HG02870 (cell line): ENCODE data around the gene MMADHC.
"Not testable (repeated sequence)": the region's sequence is repeated elsewhere in the genome, so short reads cannot be mapped to it uniquely, and the experiment has no call there.

Experiments used
- ATAC-seq: cut with Tn5 transposase; IDR thresholded peaks from one replicate; pipeline ENCODE4 v1.9.1; 2021; ENCODE audit warnings: mild to moderate bottlenecking, moderate library complexity; ENCODE audit not compliant: unreplicated experiment

MMADHC gene

DNA sequence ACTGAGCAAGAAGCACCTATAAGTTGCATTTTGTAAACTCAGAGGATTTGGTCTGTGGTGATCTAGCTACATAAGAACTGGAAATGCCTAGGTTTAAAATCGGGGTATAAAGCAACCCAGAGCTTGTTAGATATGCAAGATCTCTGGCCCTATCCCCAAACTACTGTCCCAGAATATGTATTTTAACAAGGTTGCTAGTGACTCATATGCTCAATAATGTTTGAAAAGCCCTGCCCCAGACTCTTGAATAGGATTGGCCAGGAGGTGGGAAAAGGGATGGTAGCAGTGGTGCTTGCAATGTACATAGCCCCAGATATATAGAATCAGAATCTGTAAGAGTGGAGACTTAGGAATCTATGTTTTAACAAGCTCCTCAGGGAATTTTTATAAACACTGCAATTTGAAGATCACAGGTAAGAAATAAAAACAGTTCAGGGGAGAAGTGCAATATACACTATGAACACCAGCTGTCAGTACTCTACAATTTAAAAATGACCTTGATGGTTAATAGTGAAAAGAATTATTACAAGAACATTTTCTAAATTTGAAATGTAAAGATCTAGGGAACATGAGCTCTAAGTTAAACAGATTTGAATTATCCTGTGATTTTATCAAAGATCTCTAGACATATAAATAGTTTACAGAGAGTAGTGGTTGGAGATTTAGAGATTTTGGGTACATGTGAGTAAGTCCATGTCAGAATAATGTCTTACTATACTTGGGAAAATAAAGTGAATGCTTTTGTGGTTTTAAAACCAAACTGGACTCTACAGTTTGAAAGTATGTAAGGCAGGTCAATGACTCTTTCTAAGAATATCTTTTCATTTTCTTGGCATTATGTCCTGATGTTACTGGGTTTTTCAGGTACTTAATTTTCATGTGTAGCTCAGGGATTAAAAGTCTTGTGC, 7.7 kb upstream of the MMADHC start:
- no peak for ATAC-seq

DNA sequence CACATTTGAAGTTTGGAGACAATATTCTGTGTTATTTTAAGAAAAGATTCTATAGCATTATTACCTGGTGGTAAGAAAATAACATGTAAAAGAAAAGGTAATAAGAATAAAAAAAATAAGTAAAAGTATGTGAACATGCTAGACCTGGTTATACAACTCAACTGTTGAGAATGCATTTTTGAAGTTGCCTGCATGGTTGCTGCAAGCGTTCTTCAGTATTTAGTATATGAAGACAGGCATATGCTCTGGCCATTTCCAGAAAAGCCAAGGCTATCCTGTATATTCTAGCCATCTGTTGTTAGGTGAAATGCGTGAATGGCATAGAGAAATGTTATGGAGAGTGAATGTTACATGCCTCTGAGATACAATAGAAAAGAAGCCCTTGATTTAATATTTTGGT, 6.8 kb upstream of the MMADHC start:
- no peak for ATAC-seq

DNA sequence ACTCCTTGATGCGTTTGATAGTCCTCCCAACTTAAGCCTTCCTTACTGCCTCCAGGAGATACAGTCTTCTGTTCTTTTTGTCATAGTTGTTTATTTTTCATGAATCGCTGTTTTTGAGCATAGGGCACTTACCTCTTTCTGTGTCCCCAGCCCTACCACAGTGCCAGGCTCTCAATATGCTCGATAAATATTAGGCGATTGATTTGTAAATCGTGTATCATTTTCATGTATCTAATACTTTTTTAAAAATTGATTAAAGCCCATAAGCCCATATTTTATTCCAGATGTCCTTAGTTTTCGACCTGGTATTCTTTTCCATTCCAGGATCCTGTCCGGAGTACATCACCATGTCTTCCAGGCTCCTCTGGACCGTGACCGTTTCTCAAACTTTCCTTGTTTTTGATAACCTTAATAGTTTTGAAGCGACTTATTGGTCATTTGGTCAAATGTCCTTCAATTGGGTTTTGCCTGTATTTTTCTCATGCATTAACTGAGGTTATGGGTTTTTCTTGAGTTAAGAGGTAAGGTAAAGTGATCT, 444 bp upstream of the MMADHC start:
- peak; percentile 28 for ATAC-seq

DNA sequence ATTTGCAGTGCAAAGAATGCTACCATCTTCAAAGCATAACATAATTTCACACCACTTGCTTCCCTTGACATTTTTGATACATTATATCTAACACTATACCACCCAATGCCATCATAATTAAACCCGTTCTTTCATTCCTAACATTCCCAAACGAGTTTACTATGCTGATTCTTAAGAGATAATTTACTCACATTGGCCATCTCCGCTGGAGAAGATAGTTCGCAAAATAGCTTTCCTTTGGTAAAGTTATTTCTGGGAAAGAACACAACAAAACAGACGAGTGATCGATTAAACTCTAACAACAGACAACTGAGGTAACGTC, 716 bp downstream of the MMADHC start:
- ATAC-seq: no peak

DNA sequence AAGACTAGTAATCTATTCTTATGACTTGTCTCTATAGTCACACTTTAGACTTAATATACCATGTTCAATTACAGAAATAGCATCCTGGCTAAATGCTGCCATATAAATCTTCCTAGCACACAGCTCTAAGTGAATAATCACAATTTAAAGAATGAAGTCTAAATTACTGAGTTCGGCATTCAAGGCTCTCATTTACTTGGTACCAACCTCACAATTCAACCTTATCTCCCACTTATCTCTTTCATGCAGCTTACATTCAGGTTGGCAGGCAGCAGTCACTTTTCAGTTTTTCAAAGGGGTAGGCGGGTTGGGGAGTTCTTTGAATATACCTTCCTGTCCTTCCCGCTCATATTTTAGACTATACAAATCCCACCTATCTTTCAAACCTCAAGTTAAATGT, 1.5 kb downstream of the MMADHC start:
- ATAC-seq: no peak

DNA sequence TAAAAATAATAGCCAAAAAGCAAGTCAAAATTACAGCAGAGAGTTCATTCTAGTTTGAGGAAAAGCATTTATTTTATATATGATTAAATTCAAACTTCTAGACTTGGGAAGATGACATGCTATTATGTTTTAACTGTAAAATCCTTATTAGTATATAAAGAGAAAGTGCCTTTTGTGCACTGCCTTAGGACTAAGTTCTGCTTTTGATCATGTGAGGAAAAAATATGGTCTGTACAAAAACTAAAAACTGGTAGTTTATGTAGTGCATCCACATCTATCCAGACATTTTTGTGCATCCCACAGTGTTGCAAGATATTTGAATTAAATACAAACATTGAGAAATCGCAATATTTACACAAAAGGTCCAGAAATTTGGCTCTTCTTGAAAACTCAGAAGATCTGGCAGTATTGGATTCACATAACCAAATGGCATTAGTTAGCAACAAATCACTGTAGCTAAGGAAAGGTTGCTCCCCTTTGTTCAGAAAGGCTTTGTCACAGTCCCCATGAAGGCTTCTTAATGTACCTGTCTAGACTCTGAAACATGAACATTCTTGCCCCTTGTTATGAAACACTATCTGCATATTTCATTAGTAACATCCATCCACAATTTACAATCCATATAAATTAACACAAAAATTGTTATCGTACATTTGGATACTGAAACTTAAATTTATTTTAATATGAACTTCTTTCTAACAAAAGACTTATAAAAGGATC, 2.2 kb downstream of the MMADHC start:
- no peak for ATAC-seq

DNA sequence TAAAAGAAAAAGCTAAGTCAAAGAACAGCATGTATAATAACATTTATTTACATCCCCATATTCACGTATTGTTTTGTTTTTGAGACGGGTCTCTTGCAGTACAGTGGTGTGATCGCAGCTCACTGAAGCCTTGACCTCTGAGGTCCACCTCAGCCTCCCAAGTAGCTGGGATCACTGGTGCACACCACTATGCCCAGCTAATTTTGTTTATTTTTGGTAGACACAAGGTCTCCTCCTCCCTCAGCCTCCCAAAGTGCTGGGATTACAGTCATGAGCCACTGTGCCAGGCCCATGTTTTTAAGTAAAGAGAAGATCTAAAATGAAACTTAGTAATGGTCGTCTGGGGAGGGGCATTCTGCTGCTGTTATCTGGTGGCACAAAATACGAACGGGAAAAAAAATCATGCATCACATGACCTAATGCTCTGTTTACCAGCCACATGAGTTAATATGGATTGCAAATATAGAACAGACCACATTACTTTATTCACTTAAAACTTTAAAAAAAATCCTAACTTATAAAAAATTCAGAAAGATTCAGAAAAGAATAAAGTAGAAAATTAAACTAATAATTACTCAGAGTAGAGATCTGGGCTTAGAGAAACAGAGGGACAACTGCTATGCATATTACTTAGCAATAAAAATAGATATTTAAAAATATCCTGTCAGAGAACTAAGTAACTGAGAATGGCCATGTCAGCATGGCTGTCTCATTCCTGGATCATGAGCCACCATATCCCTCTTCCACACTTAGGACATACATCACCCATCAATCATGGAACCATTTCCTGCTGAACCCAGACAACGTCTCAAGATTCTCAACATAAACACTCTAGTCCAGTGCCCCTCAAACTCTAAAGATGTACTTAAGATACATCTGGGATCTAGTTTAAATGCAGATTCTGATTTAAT, 7.3 kb downstream of the MMADHC start:
- ATAC-seq: no peak

DNA sequence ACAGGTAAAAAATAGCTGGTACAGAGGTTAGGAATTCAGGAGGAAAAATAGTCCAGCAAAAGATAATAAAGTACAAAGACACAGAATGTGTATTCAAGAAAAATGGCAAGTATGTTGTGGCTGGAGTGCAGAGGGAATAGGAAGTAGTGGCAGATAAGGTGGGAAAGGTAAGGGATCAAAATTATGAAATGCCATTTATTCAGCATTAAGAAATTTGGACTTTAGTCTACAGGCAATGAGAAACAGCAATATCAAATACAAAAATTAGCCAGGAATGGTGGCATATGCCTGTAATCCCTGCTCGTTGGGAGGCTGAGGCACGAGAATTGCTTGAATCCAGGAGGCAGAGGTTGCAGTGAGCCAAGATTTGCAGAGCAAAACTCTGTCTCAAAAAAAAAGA, 10.3 kb downstream of the MMADHC start:
- no peak for ATAC-seq

DNA sequence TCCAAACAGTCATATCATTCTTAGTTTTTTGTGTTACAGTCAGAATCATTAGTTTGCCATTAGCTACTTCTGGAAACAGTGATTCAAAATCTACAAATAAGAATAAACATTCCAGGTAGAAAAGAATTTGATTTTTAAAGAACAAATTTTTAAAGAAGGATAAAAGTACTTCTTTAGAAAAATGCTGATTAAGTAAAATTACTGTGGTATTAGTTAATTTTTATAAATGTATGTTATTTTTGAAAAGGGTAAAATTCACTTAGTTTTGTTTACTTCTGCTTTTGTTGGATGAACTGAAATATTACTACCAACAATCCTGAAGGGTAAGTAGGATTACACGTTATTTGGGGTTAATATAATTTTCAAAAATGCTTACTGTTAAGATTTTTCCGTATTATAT, 11.8 kb downstream of the MMADHC start:
- no peak for ATAC-seq

DNA sequence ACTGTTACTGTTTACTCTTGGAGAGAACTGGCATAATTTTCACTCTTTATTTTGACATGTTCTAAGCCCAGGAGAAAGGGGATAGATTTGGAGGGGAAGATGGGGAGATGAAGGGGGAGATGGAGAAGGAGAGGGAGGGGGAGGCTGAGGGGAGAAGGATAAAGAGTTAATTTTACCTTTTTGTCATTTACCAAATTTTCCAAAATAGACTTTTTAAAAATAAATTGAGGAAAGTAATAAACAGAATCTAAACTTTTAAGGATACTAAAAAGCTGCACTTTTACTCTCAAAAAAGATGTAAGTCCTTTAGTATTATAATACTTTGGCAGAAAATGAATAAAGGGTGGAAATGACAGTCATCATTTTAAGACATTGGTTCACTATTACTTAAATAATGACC, 12.3 kb downstream of the MMADHC start:
- ATAC-seq: no peak

DNA sequence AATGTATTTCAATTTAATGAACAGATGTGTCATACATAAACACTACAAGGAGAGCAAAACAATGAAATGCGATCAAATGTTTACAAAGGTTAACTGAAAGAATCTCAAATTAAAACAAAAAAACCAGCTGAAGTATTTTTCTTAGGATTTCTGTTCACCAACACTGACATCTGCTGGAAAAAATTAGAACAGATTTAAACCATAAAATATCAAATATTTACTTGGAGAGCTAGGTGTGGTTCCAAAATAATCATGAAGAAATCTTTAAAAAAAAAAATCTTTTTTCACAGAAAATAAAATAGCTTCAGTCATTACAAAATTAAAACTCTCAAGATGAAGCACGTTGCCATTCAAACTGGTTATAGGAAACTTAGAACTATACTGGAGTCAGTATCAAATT, 13.8 kb downstream of the MMADHC start:
- no peak for ATAC-seq

DNA sequence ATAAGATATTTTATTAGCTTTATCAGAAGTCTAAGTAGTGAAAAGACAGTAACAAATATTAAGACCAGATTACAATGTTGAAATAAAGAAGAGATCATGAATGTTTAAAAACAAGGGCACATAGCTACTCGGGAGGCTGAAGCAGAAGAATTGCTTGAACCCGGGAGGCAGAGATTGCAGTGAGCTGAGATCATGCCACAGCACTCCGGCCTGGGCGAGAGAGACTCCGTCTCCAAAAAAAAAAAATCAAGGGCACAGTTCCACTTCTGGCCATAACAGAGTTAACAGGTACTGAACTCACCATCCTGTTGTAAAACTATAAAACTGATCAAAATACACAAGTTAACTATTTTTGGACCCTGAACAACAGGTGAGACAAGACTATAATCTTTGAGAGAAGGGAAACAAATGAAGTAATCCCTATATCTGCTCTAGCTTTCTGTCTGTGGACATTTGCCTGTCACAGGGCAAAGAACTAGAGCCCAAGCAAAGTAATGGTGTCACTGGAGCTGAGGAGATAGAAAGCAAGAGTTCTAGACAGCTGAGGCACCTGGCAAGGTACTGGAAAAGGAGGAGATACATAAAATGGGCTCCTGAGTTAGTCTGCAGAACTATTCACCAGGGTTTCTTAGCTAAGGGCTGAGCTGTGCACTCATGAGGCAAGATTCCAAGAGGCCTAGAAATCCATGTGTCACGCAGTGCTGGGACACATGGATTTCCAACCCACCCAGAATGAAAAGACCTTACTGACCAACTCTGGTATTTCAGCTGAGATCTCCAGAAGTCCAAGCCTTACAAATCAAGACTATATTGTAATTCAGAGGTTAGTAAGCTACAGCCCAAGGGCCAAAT, 15.2 kb downstream of the MMADHC start:
- ATAC-seq: no peak

DNA sequence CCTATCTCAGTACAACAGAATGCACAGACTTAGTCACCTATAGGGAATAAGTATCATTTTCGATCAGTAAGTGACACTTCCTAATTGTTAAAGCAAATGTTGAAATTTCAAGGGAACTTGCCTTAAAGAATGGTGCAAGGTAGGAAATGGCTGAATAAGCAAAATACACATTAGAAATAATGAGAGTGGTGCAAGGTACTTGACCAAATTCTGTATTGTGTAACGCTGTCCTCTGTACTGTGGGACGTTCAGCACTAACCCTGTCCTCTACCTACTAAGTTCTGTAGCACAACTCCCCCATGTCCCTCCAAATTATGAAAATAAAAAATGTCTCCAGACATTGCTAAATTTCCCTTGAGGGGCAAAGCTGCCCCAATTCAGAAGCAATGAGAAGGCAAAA, 19.4 kb downstream of the MMADHC start:
- ATAC-seq: no peak

DNA sequence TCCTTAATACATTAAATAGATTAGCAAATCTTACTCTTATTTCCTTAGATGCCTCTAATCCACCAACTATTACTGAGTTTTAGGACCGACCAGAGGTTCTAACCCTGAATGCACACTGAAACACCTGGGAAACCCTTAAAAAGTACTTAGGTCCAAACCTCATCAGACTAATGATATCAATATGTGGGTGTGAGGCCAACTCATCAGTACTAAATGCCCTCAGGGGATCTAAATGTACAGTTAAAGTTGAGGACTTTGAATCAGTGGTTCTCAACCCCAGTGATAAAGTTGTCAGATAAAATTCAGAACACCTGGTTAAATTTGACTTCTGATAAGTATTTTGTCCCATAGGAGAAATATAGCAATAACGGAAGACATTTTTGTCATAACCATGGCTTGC, 20.9 kb downstream of the MMADHC start:
- no peak for ATAC-seq

DNA sequence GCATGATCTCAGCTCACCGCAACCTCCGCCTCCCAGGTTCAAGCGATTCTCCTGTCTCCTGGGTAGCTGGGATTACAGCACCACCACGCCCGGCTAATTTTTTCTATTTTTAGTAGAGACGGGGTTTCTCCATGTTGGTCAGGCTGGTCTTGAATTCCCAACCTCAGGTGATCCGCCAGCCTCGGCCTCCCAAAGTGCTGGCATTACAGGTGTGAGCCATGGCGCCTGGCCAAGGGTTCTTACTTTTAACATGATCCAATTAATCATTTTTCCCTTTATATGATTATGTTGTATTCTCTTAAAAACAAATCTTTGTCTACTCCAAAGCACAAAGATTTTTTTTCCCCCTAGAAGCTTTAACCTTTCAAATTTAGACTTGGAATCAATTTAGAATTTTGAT, 21.9 kb downstream of the MMADHC start:
- not testable (repeated sequence) for ATAC-seq

DNA sequence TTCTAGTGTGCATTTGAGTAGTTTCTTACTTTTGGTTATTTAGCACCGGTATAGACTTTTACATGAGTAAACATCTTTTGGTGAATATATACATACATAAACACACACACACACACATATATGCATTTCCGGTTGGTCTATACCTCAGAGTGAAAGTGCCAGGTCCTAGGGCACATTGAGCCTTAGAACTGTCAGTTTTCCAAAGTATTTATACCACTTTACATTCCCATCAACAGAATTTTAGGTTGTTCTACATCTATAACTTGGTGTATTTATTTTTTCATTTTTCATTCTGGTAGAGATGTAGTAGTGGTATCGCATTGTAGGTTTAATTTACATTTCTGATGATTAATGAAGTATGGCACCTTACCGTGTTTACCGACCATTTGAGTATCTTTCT, 22.6 kb downstream of the MMADHC start:
- no peak for ATAC-seq

DNA sequence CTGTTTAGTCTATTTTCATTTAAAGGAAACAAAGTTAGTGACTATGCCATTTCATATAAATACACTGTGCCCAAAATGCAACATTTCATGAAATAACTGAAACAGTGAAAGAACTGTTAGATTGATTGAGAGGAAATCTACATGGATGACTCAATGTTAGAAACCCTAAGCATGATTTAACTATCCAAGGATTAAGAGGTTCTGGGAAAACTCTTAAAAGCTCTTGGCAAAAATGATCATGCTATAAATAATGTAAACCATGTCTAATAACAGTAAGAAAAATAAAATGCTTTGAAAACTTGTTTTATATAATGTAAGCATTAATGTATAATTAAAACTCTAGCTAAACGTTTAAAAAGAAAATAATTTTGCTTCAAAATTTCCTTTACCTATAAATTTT, 23.5 kb downstream of the MMADHC start:
- no peak for ATAC-seq

DNA sequence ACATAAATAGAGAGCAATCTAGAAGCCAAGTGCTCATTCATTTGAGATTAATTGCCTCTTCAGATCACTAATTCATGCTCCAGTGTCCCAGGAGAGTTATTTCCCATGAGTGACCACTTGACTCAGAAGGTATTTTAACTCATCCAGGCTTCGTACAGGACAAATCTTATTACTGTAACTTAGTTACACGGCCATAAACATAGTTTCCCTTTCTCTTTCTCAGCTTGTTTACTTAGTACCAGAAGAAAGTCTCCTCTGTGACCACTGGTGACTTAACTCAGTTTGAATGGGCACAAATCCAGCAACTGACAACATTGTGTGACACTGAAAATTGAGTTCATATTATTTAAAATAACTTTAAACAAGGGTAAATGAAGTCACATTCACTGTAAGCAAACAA, 25.3 kb downstream of the MMADHC start:
- no peak for ATAC-seq

DNA sequence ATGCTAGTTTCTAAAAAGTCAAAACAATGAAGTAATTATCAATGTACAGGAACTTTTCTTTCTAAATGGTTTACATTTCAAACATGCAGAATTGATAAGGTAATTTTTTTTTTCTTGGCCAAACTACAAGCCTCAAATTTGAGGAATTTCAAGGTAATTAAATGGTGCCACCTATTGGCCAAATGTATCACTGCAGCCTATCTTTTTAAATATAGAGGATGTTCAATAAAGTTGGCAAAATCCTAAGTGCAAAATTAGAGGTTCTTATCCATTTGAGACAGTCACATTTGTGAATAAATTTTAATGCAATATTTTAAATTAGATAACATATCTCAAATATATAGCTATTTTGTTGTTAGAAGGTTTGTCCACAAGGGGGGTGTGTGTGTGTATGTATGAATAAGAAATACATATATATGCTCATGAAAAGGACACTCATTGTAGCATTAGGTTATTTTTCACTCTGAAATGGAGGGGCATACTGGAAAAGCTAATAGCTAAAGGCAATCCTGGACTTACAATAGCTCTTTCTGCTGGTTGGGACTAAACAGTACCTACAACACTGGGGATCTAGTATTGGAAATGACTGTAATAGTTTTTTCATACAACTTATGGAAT, 26.2 kb downstream of the MMADHC start:
- ATAC-seq: no peak
